GM23338 (cell line): ENCODE data around the gene TRMT13.

Experiments
- CREB1 ChIP-seq: fragments of 250-450 bp; sonication (Bioruptor Pico); IDR thresholded peaks from 2 replicates; pipeline ENCODE4 v1.5.0; 2020; ENCODE audit warnings: low read depth, mild to moderate bottlenecking, moderate library complexity
- EZH2 ChIP-seq: fragments of 200-600 bp; sonication (generic); IDR thresholded peaks from one replicate; pipeline ENCODE4 v1.8.0; 2017; ENCODE audit warnings: antibody characterized with exemption, mild to moderate bottlenecking, low read depth; ENCODE audit not compliant: unreplicated experiment
- JUNB ChIP-seq: IDR thresholded peaks from one replicate; pipeline ENCODE4 v1.6.1; 2016; ENCODE audit warnings: antibody characterized with exemption; ENCODE audit not compliant: unreplicated experiment
- POLR2AphosphoS5 ChIP-seq: IDR thresholded peaks from 2 replicates; pipeline ENCODE4 v1.6.1; 2016; ENCODE audit warnings: antibody characterized with exemption, low read depth
- ZNF331 ChIP-seq: fragments of 250-450 bp; sonication (Bioruptor Pico); IDR thresholded peaks from 2 replicates; pipeline ENCODE4 v1.5.0; 2020; ENCODE audit warnings: low read depth, mild to moderate bottlenecking, moderate library complexity
- TF ChIP-seq, protein P1 (sequence below), 2 experiments: fragments of 200-600 bp in 1 of 2; sonication (generic) in 1 of 2; conservative IDR thresholded peaks; 2 replicates each; pipeline versions ENCODE4 v1.5.1 to v1.6.1; 2016 to 2017; ENCODE audit warnings: antibody characterized with exemption in 2 of 2, low read depth in 2 of 2, mild to moderate bottlenecking in 2 of 2, moderate library complexity in 1 of 2
- TF ChIP-seq, protein P2 (sequence below): IDR thresholded peaks from one replicate; pipeline ENCODE4 v1.6.1; 2018; ENCODE audit warnings: antibody characterized with exemption; ENCODE audit not compliant: unreplicated experiment
- TF ChIP-seq, protein P3 (sequence below): fragments of 250-450 bp; sonication (Bioruptor Pico); IDR thresholded peaks from 2 replicates; pipeline ENCODE4 v1.5.0; 2020; ENCODE audit warnings: mild to moderate bottlenecking, moderate library complexity

DNA sequence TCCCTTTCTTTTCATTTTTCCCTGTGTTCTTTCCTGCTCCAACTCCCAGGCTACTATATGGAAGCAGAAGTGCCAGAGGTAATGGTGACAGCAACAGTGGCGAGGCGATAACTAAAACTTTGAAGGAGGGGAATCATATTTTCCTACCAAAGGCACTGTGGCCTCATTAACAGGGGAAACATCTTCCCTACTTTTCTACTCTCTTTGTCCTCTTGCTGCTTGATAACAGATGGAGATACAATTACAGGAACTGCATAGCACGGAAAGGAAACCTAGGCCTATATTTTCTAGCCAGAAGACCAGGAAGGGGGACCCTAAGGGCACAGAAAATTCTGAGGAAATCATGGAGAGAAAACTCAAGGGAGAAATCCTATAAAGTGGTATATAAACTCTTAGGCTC, 42.5 kb upstream of the TRMT13 start:
- TF ChIP-seq POLR2AphosphoS5, result no peak
- TF ChIP-seq, protein P1, sequence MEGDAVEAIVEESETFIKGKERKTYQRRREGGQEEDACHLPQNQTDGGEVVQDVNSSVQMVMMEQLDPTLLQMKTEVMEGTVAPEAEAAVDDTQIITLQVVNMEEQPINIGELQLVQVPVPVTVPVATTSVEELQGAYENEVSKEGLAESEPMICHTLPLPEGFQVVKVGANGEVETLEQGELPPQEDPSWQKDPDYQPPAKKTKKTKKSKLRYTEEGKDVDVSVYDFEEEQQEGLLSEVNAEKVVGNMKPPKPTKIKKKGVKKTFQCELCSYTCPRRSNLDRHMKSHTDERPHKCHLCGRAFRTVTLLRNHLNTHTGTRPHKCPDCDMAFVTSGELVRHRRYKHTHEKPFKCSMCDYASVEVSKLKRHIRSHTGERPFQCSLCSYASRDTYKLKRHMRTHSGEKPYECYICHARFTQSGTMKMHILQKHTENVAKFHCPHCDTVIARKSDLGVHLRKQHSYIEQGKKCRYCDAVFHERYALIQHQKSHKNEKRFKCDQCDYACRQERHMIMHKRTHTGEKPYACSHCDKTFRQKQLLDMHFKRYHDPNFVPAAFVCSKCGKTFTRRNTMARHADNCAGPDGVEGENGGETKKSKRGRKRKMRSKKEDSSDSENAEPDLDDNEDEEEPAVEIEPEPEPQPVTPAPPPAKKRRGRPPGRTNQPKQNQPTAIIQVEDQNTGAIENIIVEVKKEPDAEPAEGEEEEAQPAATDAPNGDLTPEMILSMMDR (conservative IDR thresholded peaks at IDR 0.05; ENCODE audit: low read depth in 2 of 2), result no peak
- TF ChIP-seq EZH2, result no peak
- TF ChIP-seq, protein P2, sequence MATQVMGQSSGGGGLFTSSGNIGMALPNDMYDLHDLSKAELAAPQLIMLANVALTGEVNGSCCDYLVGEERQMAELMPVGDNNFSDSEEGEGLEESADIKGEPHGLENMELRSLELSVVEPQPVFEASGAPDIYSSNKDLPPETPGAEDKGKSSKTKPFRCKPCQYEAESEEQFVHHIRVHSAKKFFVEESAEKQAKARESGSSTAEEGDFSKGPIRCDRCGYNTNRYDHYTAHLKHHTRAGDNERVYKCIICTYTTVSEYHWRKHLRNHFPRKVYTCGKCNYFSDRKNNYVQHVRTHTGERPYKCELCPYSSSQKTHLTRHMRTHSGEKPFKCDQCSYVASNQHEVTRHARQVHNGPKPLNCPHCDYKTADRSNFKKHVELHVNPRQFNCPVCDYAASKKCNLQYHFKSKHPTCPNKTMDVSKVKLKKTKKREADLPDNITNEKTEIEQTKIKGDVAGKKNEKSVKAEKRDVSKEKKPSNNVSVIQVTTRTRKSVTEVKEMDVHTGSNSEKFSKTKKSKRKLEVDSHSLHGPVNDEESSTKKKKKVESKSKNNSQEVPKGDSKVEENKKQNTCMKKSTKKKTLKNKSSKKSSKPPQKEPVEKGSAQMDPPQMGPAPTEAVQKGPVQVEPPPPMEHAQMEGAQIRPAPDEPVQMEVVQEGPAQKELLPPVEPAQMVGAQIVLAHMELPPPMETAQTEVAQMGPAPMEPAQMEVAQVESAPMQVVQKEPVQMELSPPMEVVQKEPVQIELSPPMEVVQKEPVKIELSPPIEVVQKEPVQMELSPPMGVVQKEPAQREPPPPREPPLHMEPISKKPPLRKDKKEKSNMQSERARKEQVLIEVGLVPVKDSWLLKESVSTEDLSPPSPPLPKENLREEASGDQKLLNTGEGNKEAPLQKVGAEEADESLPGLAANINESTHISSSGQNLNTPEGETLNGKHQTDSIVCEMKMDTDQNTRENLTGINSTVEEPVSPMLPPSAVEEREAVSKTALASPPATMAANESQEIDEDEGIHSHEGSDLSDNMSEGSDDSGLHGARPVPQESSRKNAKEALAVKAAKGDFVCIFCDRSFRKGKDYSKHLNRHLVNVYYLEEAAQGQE, result no peak
- TF ChIP-seq, protein P3, sequence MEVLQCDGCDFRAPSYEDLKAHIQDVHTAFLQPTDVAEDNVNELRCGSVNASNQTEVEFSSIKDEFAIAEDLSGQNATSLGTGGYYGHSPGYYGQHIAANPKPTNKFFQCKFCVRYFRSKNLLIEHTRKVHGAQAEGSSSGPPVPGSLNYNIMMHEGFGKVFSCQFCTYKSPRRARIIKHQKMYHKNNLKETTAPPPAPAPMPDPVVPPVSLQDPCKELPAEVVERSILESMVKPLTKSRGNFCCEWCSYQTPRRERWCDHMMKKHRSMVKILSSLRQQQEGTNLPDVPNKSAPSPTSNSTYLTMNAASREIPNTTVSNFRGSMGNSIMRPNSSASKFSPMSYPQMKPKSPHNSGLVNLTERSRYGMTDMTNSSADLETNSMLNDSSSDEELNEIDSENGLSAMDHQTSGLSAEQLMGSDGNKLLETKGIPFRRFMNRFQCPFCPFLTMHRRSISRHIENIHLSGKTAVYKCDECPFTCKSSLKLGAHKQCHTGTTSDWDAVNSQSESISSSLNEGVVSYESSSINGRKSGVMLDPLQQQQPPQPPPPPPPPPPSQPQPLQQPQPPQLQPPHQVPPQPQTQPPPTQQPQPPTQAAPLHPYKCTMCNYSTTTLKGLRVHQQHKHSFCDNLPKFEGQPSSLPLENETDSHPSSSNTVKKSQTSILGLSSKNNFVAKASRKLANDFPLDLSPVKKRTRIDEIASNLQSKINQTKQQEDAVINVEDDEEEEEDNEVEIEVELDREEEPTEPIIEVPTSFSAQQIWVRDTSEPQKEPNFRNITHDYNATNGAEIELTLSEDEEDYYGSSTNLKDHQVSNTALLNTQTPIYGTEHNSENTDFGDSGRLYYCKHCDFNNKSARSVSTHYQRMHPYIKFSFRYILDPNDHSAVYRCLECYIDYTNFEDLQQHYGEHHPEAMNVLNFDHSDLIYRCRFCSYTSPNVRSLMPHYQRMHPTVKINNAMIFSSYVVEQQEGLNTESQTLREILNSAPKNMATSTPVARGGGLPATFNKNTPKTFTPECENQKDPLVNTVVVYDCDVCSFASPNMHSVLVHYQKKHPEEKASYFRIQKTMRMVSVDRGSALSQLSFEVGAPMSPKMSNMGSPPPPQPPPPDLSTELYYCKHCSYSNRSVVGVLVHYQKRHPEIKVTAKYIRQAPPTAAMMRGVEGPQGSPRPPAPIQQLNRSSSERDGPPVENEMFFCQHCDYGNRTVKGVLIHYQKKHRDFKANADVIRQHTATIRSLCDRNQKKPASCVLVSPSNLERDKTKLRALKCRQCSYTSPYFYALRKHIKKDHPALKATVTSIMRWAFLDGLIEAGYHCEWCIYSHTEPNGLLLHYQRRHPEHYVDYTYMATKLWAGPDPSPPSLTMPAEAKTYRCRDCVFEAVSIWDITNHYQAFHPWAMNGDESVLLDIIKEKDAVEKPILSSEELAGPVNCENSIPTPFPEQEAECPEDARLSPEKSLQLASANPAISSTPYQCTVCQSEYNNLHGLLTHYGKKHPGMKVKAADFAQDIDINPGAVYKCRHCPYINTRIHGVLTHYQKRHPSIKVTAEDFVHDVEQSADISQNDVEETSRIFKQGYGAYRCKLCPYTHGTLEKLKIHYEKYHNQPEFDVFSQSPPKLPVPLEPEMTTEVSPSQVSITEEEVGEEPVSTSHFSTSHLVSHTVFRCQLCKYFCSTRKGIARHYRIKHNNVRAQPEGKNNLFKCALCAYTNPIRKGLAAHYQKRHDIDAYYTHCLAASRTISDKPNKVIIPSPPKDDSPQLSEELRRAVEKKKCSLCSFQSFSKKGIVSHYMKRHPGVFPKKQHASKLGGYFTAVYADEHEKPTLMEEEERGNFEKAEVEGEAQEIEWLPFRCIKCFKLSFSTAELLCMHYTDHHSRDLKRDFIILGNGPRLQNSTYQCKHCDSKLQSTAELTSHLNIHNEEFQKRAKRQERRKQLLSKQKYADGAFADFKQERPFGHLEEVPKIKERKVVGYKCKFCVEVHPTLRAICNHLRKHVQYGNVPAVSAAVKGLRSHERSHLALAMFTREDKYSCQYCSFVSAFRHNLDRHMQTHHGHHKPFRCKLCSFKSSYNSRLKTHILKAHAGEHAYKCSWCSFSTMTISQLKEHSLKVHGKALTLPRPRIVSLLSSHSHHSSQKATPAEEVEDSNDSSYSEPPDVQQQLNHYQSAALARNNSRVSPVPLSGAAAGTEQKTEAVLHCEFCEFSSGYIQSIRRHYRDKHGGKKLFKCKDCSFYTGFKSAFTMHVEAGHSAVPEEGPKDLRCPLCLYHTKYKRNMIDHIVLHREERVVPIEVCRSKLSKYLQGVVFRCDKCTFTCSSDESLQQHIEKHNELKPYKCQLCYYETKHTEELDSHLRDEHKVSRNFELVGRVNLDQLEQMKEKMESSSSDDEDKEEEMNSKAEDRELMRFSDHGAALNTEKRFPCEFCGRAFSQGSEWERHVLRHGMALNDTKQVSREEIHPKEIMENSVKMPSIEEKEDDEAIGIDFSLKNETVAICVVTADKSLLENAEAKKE (CRISPR knock-in tag), result no peak
- TF ChIP-seq CREB1 (CRISPR knock-in tag), result no peak
- no peak for TF ChIP-seq JUNB
- no peak for TF ChIP-seq ZNF331 (CRISPR knock-in tag)
